Measurements from ENCODE around the gene HERC4. TPM values are rescaled to one million over a fixed set of nuclear protein-coding genes. Genes with fewer than 3 reads are reported as not detected.

HERC4 gene
- total RNA-seq, 1 experiment from 2014 or later = 36.5 TPM

GRCh38 chr10:67934336-67934735 is 140.7 kb downstream of the HERC4 start:
- no peak for DNase-seq (ENCODE audit: low read depth, low spot score)
- Histone ChIP-seq H3K4me3 (replicated peaks in 1 of 2; ENCODE audit: low read depth in 1 of 2, low read length in 2 of 2) (no peak overlapping the region), H3K4me2 (ENCODE audit: low read length) (no peak overlapping the region), H3K27ac (ENCODE audit: low read depth, low read length) (no peak overlapping the region), H3K4me1 (ENCODE audit: control insufficient read depth in 1 of 2, insufficient read depth in 2 of 2, low read length in 2 of 2) (no peaks in the 10 kb centered on the region), H3K9ac (ENCODE audit: low read length) (no peak overlapping the region), H3K27me3 (ENCODE audit: insufficient read depth, low read length) (no peaks in the 10 kb centered on the region), H3K9me3 (ENCODE audit: control insufficient read depth in 1 of 2, insufficient read depth in 1 of 2, low read depth in 1 of 2, low read length in 2 of 2) (no peaks in the 10 kb centered on the region), H3K36me3 (ENCODE audit: control insufficient read depth in 1 of 2, insufficient read depth in 2 of 2, low read length in 2 of 2) (peaks cover 0 to 13% of the 10 kb centered on the region in 2 experiments; a peak in 3 of 4 replicates), H4K20me1 (ENCODE audit: insufficient read depth) (no peaks in the 10 kb centered on the region), H2AFZ (ENCODE audit: low read depth, low read length, poor library complexity, severe bottlenecking) (no peak overlapping the region), H3K9me2 (ENCODE audit: insufficient read depth) (no peaks in the 10 kb centered on the region), H3K79me2 (ENCODE audit: insufficient read depth, low read length) (no peaks in the 10 kb centered on the region)
- intact Hi-C loops (cut with micrococcal nuclease) = loop anchor here (5.0 kb wide), 1 partner anchor 98 kb away; no protein-coding TSS in a partner anchor
- no peak for ATAC-seq
- no TSS peak for BruUV-seq (replicated peaks)
- CTCF ChIA-PET = no interaction called here
- RAD21 ChIA-PET (ENCODE audit: low non-redundant PET in 1 of 2, low total read pairs in 2 of 2, uncharacterized antibody in 2 of 2, unreplicated experiment in 2 of 2) = no interaction called here
- POLR2A ChIA-PET = no interaction called here
- no peak for TF ChIP-seq ATF3 (IDR thresholded peaks at IDR 0.05)
- no peak for TF ChIP-seq FOSL1 (IDR thresholded peaks at IDR 0.05; ENCODE audit: low read depth)
- TF ChIP-seq EZH2phosphoT487 (IDR thresholded peaks at IDR 0.05; ENCODE audit: borderline replicate concordance) = no peak
- TF ChIP-seq ZFX (IDR thresholded peaks at IDR 0.05) = no peak
- no peak for TF ChIP-seq SIN3A (IDR thresholded peaks at IDR 0.05; ENCODE audit: low read depth)
- TF ChIP-seq ZNF274 (IDR thresholded peaks at IDR 0.05; ENCODE audit: low read depth, low read length) = no peak
- no peak for TF ChIP-seq YY1 (IDR thresholded peaks at IDR 0.05; ENCODE audit: extremely low read depth, insufficient replicate concordance, low read depth, low read length)
- no peak for TF ChIP-seq EGR1 (IDR thresholded peaks at IDR 0.05; ENCODE audit: low read depth)
- TF ChIP-seq RAD21 (IDR thresholded peaks at IDR 0.05; ENCODE audit: low read depth) = no peak
- no peak for TF ChIP-seq ELF1 (IDR thresholded peaks at IDR 0.05; ENCODE audit: borderline replicate concordance, low read depth)

- POLR2A ChIA-PET = no interaction called here
- H3K27me3 ChIP-seq (ENCODE audit: insufficient read depth, low read length) = no peaks in the 10 kb centered on the region
- no peaks in the 10 kb centered on the region for H4K20me1 ChIP-seq (ENCODE audit: insufficient read depth)
Observed at GRCh38 chr10:67933199-67933598, 141.9 kb downstream of the HERC4 start.

More at GRCh38 chr10:67933199-67933598, 141.9 kb downstream of the HERC4 start:
- ChIA-PET RAD21 (ENCODE audit: low non-redundant PET in 1 of 2, low total read pairs in 2 of 2, uncharacterized antibody in 2 of 2, unreplicated experiment in 2 of 2) (no interaction called here), CTCF (no interaction called here)
- H3K4me3 ChIP-seq (replicated peaks in 1 of 2; ENCODE audit: low read depth in 1 of 2, low read length in 2 of 2) = no peak overlapping the region
- ATAC-seq (no peak), DNase-seq (ENCODE audit: low read depth, low spot score) (no peak)
- peaks cover 0 to 13% of the 10 kb centered on the region in 2 experiments; a peak in 3 of 4 replicates for H3K36me3 ChIP-seq (ENCODE audit: control insufficient read depth in 1 of 2, insufficient read depth in 2 of 2, low read length in 2 of 2)
- H2AFZ ChIP-seq (ENCODE audit: low read depth, low read length, poor library complexity, severe bottlenecking) = no peak overlapping the region
- no peak overlapping the region for H3K4me2 ChIP-seq (ENCODE audit: low read length)
- no TSS peak for BruUV-seq (replicated peaks)
- no peaks in the 10 kb centered on the region for H3K9me2 ChIP-seq (ENCODE audit: insufficient read depth)
- no peak overlapping the region for H3K27ac ChIP-seq (ENCODE audit: low read depth, low read length)
- H3K79me2 ChIP-seq (ENCODE audit: insufficient read depth, low read length) = no peaks in the 10 kb centered on the region
- H3K9me3 ChIP-seq (ENCODE audit: control insufficient read depth in 1 of 2, insufficient read depth in 1 of 2, low read depth in 1 of 2, low read length in 2 of 2) = no peaks in the 10 kb centered on the region
- TF ChIP-seq EZH2phosphoT487 (IDR thresholded peaks at IDR 0.05; ENCODE audit: borderline replicate concordance) (no peak), RAD21 (IDR thresholded peaks at IDR 0.05; ENCODE audit: low read depth) (no peak), YY1 (IDR thresholded peaks at IDR 0.05; ENCODE audit: extremely low read depth, insufficient replicate concordance, low read depth, low read length) (no peak), ZFX (IDR thresholded peaks at IDR 0.05) (no peak), FOSL1 (IDR thresholded peaks at IDR 0.05; ENCODE audit: low read depth) (no peak)
- no peaks in the 10 kb centered on the region for H3K4me1 ChIP-seq (ENCODE audit: control insufficient read depth in 1 of 2, insufficient read depth in 2 of 2, low read length in 2 of 2)
- no peak overlapping the region for H3K9ac ChIP-seq (ENCODE audit: low read length)
- intact Hi-C loops (cut with micrococcal nuclease) = loop anchor here (5.0 kb wide), 1 partner anchor 99 kb away; no protein-coding TSS in a partner anchor
